H9 (cell line): ENCODE data around the gene IFT172. TPM values are rescaled to one million over a fixed set of nuclear protein-coding genes. Genes with fewer than 3 reads are reported as not detected.

Experiments
- DNase-seq: peaks from one replicate; pipeline ENCODE4 v3.0.0-alpha.2; 2017
- H2AFZ ChIP-seq: one replicate; pipeline ENCODE4 v1.6.1; 2013; ENCODE audit warnings: mild to moderate bottlenecking, low read length, control low read depth, moderate library complexity
- H2AK5ac ChIP-seq: 2 replicates; pipeline ENCODE4 v1.6.1; 2013; ENCODE audit warnings: low read length, control low read depth, mixed read lengths; ENCODE audit not compliant: insufficient read length
- H2BK120ac ChIP-seq: one replicate; pipeline ENCODE4 v1.6.1; 2013; ENCODE audit warnings: low read depth, mild to moderate bottlenecking, low read length, control low read depth, inconsistent platforms; ENCODE audit not compliant: poor library complexity, severe bottlenecking
- H2BK12ac ChIP-seq: 2 replicates; pipeline ENCODE4 v1.6.1; 2013; ENCODE audit warnings: low read length, control low read depth, mixed read lengths, low read depth; ENCODE audit not compliant: insufficient read length
- H2BK15ac ChIP-seq: 2 replicates; pipeline ENCODE4 v1.6.1; 2013; ENCODE audit warnings: low read depth, low read length, control low read depth
- H2BK20ac ChIP-seq: one replicate; pipeline ENCODE4 v1.6.1; 2013; ENCODE audit warnings: low read depth, mild to moderate bottlenecking, low read length, control low read depth, inconsistent platforms; ENCODE audit not compliant: poor library complexity, severe bottlenecking
- H2BK5ac ChIP-seq: 2 replicates; pipeline ENCODE4 v1.6.1; 2013; ENCODE audit warnings: low read length, control low read depth, mixed read lengths; ENCODE audit not compliant: insufficient read length
- H3K14ac ChIP-seq: 2 replicates; pipeline ENCODE4 v1.6.1; 2013; ENCODE audit warnings: low read length, control low read depth; ENCODE audit not compliant: insufficient read depth
- H3K18ac ChIP-seq: 2 replicates; pipeline ENCODE4 v1.6.1; 2013; ENCODE audit warnings: low read depth, mild to moderate bottlenecking, mixed read lengths, low read length, control low read depth; ENCODE audit not compliant: insufficient read length
- H3K23ac ChIP-seq: 2 replicates; pipeline ENCODE4 v1.6.1; 2013; ENCODE audit warnings: low read length, control low read depth, mixed read lengths, low read depth; ENCODE audit not compliant: insufficient read length
- H3K23me2 ChIP-seq: 2 replicates; pipeline ENCODE4 v1.6.1; 2013; ENCODE audit warnings: low read depth, mild to moderate bottlenecking, mixed read lengths, low read length, control low read depth; ENCODE audit not compliant: insufficient read length, poor library complexity, severe bottlenecking
- H3K27ac ChIP-seq: 2 replicates; pipeline ENCODE4 v1.5.1; 2013; ENCODE audit warnings: low read length, control low read depth, mixed read lengths, low read depth; ENCODE audit not compliant: insufficient read length
- H3K27me3 ChIP-seq: 2 replicates; pipeline ENCODE4 v1.6.1; 2013; ENCODE audit warnings: low read length, control low read depth, inconsistent platforms; ENCODE audit not compliant: insufficient read depth
- H3K4ac ChIP-seq: 2 replicates; pipeline ENCODE4 v1.6.1; 2013; ENCODE audit warnings: low read depth, mild to moderate bottlenecking, control low read depth, inconsistent platforms, low read length, moderate library complexity
- H3K4me1 ChIP-seq: 2 replicates; pipeline ENCODE4 v1.6.1; 2013; ENCODE audit warnings: low read length, control low read depth, inconsistent platforms; ENCODE audit not compliant: insufficient read depth
- H3K4me2 ChIP-seq: 2 replicates; pipeline ENCODE4 v1.6.1; 2013; ENCODE audit warnings: low read length, control low read depth, mixed read lengths; ENCODE audit not compliant: insufficient read length, insufficient read depth
- H3K56ac ChIP-seq: 2 replicates; pipeline ENCODE4 v1.6.1; 2013; ENCODE audit warnings: low read depth, mild to moderate bottlenecking, mixed read lengths, low read length, control low read depth; ENCODE audit not compliant: insufficient read length
- H3K79me1 ChIP-seq: 2 replicates; pipeline ENCODE4 v1.6.1; 2013; ENCODE audit warnings: low read depth, mild to moderate bottlenecking, moderate library complexity, low read length, control low read depth, inconsistent platforms; ENCODE audit not compliant: insufficient read depth, poor library complexity, severe bottlenecking
- H3K79me2 ChIP-seq: 2 replicates; pipeline ENCODE4 v1.6.1; 2013; ENCODE audit warnings: low read length, control low read depth, inconsistent platforms; ENCODE audit not compliant: insufficient read depth
- H3K9ac ChIP-seq: 2 replicates; pipeline ENCODE4 v1.6.1; 2013; ENCODE audit warnings: low read length, control low read depth, mixed read lengths; ENCODE audit not compliant: insufficient read length; ENCODE audit errors: extremely low read depth
- H3K9me3 ChIP-seq: one replicate; pipeline ENCODE4 v1.6.1; 2013; ENCODE audit warnings: low read depth, low read length, inconsistent platforms; ENCODE audit not compliant: control insufficient read depth
- H3T11ph ChIP-seq: one replicate; pipeline ENCODE4 v1.6.1; 2013; ENCODE audit warnings: mild to moderate bottlenecking, low read length, control low read depth, inconsistent platforms
- H4K20me1 ChIP-seq: one replicate; pipeline ENCODE4 v1.6.1; 2013; ENCODE audit not compliant: control insufficient read depth, insufficient read length, insufficient read depth
- H4K5ac ChIP-seq: 2 replicates; pipeline ENCODE4 v1.6.1; 2013; ENCODE audit warnings: low read depth, mild to moderate bottlenecking, mixed read lengths, low read length, control low read depth; ENCODE audit not compliant: insufficient read length
- H4K8ac ChIP-seq: replicated peaks from 2 replicates; pipeline ENCODE4 v1.6.1; 2013; ENCODE audit warnings: low read length, control low read depth, mixed read lengths, low read depth; ENCODE audit not compliant: insufficient read length
- H4K91ac ChIP-seq: 2 replicates; pipeline ENCODE4 v1.6.1; 2013; ENCODE audit warnings: low read depth, mild to moderate bottlenecking, moderate library complexity, mixed read lengths, low read length, control low read depth; ENCODE audit not compliant: insufficient read length
- H3K27ac Mint-ChIP-seq, 3 experiments: 2 replicates in 2 of 3; 3 replicates in 1 of 3; pipeline ENCODE4 v1.8.0; 2020 to 2021; ENCODE audit warnings: mixed read lengths in 3 of 3, mild to moderate bottlenecking in 1 of 3, moderate library complexity in 1 of 3
- H3K27me3 Mint-ChIP-seq: 2 replicates; pipeline ENCODE4 v1.8.0; 2021; ENCODE audit warnings: low read depth, mild to moderate bottlenecking, moderate library complexity, mixed read lengths
- H3K36me3 Mint-ChIP-seq, 3 experiments: 2 replicates in 2 of 3; 3 replicates in 1 of 3; pipeline ENCODE4 v1.8.0; 2020 to 2021; ENCODE audit warnings: low read depth in 3 of 3, mixed read lengths in 3 of 3; ENCODE audit not compliant: insufficient read depth in 1 of 3
- H3K4me1 Mint-ChIP-seq, 2 experiments: 2 replicates each; pipeline ENCODE4 v1.8.0; 2020; ENCODE audit warnings: mixed read lengths in 2 of 2
- H3K4me3 Mint-ChIP-seq, 2 experiments: 2 replicates in 1 of 2; 3 replicates in 1 of 2; pipeline ENCODE4 v1.8.0; 2020 to 2021; ENCODE audit warnings: mild to moderate bottlenecking in 2 of 2, mixed read lengths in 2 of 2, moderate library complexity in 1 of 2
- H3K9me3 Mint-ChIP-seq, 2 experiments: 2 replicates in 1 of 2; 3 replicates in 1 of 2; pipeline ENCODE4 v1.8.0; 2020; ENCODE audit warnings: mild to moderate bottlenecking in 2 of 2, mixed read lengths in 2 of 2, moderate library complexity in 1 of 2
- WGBS: extraction: QIAGEN DNeasy Blood & Tissue Kit; methylation state at CpG from one replicate; pipeline ENCODE4 v1.1.7; 2013; ENCODE audit warnings: missing lambda C conversion rate, low lambda C conversion rate, mixed read lengths; ENCODE audit not compliant: insufficient read length; ENCODE audit errors: extremely low coverage; 5-methylcytosine and 5-hydroxymethylcytosine counted together
- total RNA-seq: library from RNA; stranded (reverse); gene quantifications from 2 replicates; pipeline ENCODE4 v1.2.1, GENCODE V29; 2021
- TF ChIP-seq, protein P1 (sequence below): fragments of 200-600 bp; sonication (generic); conservative IDR thresholded peaks from 3 replicates; pipeline ENCODE4 v1.8.0; 2021; ENCODE audit warnings: antibody characterized with exemption, mild to moderate bottlenecking

The IFT172 gene
- total RNA-seq, 1 experiment from 2014 or later: 15.5 TPM

DNA sequence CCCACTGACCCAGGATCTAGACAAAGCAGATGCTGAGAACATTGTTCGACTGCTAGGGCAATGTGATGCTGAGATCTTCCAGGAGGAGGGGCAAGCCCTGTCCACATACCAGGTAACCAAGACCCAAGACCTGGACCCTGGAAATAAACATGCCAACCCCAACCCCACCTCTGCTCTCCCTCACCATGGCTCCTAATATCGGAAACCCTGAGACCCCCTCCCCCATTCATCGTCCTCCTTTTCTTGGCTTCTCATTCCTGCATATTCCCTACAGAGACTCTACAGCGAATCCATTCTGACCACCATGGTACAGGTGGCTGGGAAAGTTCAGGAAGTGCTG, 7.7 kb upstream of the IFT172 start:
- peaks cover 50% of the 10 kb centered on the region for H3K27me3 Mint-ChIP-seq

More for the DNA sequence above, 7.7 kb upstream of the IFT172 start:
- WGBS: no CpG with 5 or more reads among the region's 4 CpGs
- H3K23me2 ChIP-seq: peaks cover 5% of the 10 kb centered on the region
- H2BK12ac ChIP-seq: no peak overlapping the region
- H3K4me2 ChIP-seq: no peak overlapping the region
- no peak overlapping the region for H3K14ac ChIP-seq
- H3T11ph ChIP-seq: no peak overlapping the region
- no peak overlapping the region for H2AK5ac ChIP-seq
- no peaks in the 10 kb centered on the region for H3K79me1 ChIP-seq
- H2BK15ac ChIP-seq: no peak overlapping the region
- no peaks in the 10 kb centered on the region for H3K9me3 ChIP-seq
- TF ChIP-seq, protein P1, sequence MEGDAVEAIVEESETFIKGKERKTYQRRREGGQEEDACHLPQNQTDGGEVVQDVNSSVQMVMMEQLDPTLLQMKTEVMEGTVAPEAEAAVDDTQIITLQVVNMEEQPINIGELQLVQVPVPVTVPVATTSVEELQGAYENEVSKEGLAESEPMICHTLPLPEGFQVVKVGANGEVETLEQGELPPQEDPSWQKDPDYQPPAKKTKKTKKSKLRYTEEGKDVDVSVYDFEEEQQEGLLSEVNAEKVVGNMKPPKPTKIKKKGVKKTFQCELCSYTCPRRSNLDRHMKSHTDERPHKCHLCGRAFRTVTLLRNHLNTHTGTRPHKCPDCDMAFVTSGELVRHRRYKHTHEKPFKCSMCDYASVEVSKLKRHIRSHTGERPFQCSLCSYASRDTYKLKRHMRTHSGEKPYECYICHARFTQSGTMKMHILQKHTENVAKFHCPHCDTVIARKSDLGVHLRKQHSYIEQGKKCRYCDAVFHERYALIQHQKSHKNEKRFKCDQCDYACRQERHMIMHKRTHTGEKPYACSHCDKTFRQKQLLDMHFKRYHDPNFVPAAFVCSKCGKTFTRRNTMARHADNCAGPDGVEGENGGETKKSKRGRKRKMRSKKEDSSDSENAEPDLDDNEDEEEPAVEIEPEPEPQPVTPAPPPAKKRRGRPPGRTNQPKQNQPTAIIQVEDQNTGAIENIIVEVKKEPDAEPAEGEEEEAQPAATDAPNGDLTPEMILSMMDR: no peak
- H3K9me3 Mint-ChIP-seq: no peaks in the 10 kb centered on the region
- no peaks in the 10 kb centered on the region for H4K20me1 ChIP-seq
- no peak overlapping the region for H4K5ac ChIP-seq
- H3K4me3 Mint-ChIP-seq: peak overlapping the region in 1 of 2 experiments; percentile 16; a peak in 2 of 5 replicates
- H3K36me3 Mint-ChIP-seq: peaks cover 2 to 9% (median 8%) of the 10 kb centered on the region in 3 experiments
- DNase-seq: no peak
- no peaks in the 10 kb centered on the region for H3K79me2 ChIP-seq
- no peak overlapping the region for H2BK20ac ChIP-seq
- H3K23ac ChIP-seq: no peak overlapping the region
- no peak overlapping the region for H3K27ac Mint-ChIP-seq
- H3K4me1 Mint-ChIP-seq: peaks cover 20 to 22% of the 10 kb centered on the region in 2 experiments
- H2AFZ ChIP-seq: no peak overlapping the region
- H3K9ac ChIP-seq: no peak overlapping the region
- H3K4ac ChIP-seq: no peak overlapping the region
- no peak overlapping the region for H2BK120ac ChIP-seq
- H4K91ac ChIP-seq: no peak overlapping the region
- H4K8ac ChIP-seq: no peak overlapping the region
- H3K4me1 ChIP-seq: no peaks in the 10 kb centered on the region; the same call in 1 of the 2 replicates
- H3K27me3 ChIP-seq: no peaks in the 10 kb centered on the region; the same call in 1 of the 2 replicates
- H3K27ac ChIP-seq: no peak overlapping the region
- H2BK5ac ChIP-seq: no peak overlapping the region
- H3K56ac ChIP-seq: no peak overlapping the region
- H3K18ac ChIP-seq: no peak overlapping the region
